ENCODE results near the gene TFAP2A.

Gene TFAP2A

GRCh38 chr6:10355115-10355702 lies 59.7 kb downstream of the TFAP2A start:
- H3K9me2 ChIP-seq (replicated peaks; ENCODE audit: low read depth, low read length): no peaks in the 10 kb centered on the region
- H4K20me1 ChIP-seq (ENCODE audit: insufficient read depth, low read length, poor library complexity, severe bottlenecking): no peaks in the 10 kb centered on the region
- no peaks in the 10 kb centered on the region for H3K36me3 ChIP-seq (ENCODE audit: insufficient read depth, low read length)
- no peak overlapping the region for H2AFZ ChIP-seq (ENCODE audit: low read length)
- no peak overlapping the region for H3K9ac ChIP-seq (ENCODE audit: low read depth, low read length, poor library complexity, severe bottlenecking)
- H3F3A ChIP-seq (ENCODE audit: low read depth): no peaks in the 10 kb centered on the region
- no peaks in the 10 kb centered on the region for H3K79me2 ChIP-seq (ENCODE audit: insufficient read depth, low read length)
- no peak for TF ChIP-seq CTCF (conservative IDR thresholded peaks at IDR 0.05; ENCODE audit: low read length)
- no peak for TF ChIP-seq EZH2phosphoT487 (IDR thresholded peaks at IDR 0.05; ENCODE audit: borderline replicate concordance)
- H3K4me2 ChIP-seq (ENCODE audit: low read depth, low read length, poor library complexity, severe bottlenecking): no peak overlapping the region
- H3K4me3 ChIP-seq (ENCODE audit: low read length, poor library complexity, severe bottlenecking): no peak overlapping the region
- no peaks in the 10 kb centered on the region for H3K9me3 ChIP-seq (ENCODE audit: insufficient read depth, low read depth, low read length)
- no peaks in the 10 kb centered on the region for H3K4me1 ChIP-seq (ENCODE audit: insufficient read depth, low read length, poor library complexity, severe bottlenecking)
- H3K27me3 ChIP-seq (ENCODE audit: insufficient read depth, low read length, poor library complexity, severe bottlenecking): no peaks in the 10 kb centered on the region

- no peaks in the 10 kb centered on the region for H4K20me1 ChIP-seq (ENCODE audit: insufficient read depth, low read length, poor library complexity, severe bottlenecking)
- no peaks in the 10 kb centered on the region for H3K79me2 ChIP-seq (ENCODE audit: insufficient read depth, low read length)
- H3K4me1 ChIP-seq (ENCODE audit: insufficient read depth, low read length, poor library complexity, severe bottlenecking): no peaks in the 10 kb centered on the region
- H3K9me2 ChIP-seq (replicated peaks; ENCODE audit: low read depth, low read length): no peaks in the 10 kb centered on the region
- no peaks in the 10 kb centered on the region for H3F3A ChIP-seq (ENCODE audit: low read depth)
- H3K4me3 ChIP-seq (ENCODE audit: low read length, poor library complexity, severe bottlenecking): no peak overlapping the region
- no peak for TF ChIP-seq CTCF (conservative IDR thresholded peaks at IDR 0.05; ENCODE audit: low read length)
- no peak for TF ChIP-seq EZH2phosphoT487 (IDR thresholded peaks at IDR 0.05; ENCODE audit: borderline replicate concordance)
- H3K27me3 ChIP-seq (ENCODE audit: insufficient read depth, low read length, poor library complexity, severe bottlenecking): no peaks in the 10 kb centered on the region
- H2AFZ ChIP-seq (ENCODE audit: low read length): no peak overlapping the region
- no peak overlapping the region for H3K4me2 ChIP-seq (ENCODE audit: low read depth, low read length, poor library complexity, severe bottlenecking)
- no peaks in the 10 kb centered on the region for H3K9me3 ChIP-seq (ENCODE audit: insufficient read depth, low read depth, low read length)
- no peak overlapping the region for H3K9ac ChIP-seq (ENCODE audit: low read depth, low read length, poor library complexity, severe bottlenecking)
- no peaks in the 10 kb centered on the region for H3K36me3 ChIP-seq (ENCODE audit: insufficient read depth, low read length)
Measured at GRCh38 chr6:10351791-10352190, 63.1 kb downstream of the TFAP2A start.

GRCh38 chr6:10350720-10351119 lies 64.2 kb downstream of the TFAP2A start:
- no peak overlapping the region for H3K9ac ChIP-seq (ENCODE audit: low read depth, low read length, poor library complexity, severe bottlenecking)
- TF ChIP-seq CTCF (conservative IDR thresholded peaks at IDR 0.05; ENCODE audit: low read length): no peak
- no peak for TF ChIP-seq EZH2phosphoT487 (IDR thresholded peaks at IDR 0.05; ENCODE audit: borderline replicate concordance)

More at GRCh38 chr6:10350720-10351119, 64.2 kb downstream of the TFAP2A start:
- no peak overlapping the region for H3K4me3 ChIP-seq (ENCODE audit: low read length, poor library complexity, severe bottlenecking)
- H3K79me2 ChIP-seq (ENCODE audit: insufficient read depth, low read length): no peaks in the 10 kb centered on the region
- no peaks in the 10 kb centered on the region for H3K4me1 ChIP-seq (ENCODE audit: insufficient read depth, low read length, poor library complexity, severe bottlenecking)
- H3K36me3 ChIP-seq (ENCODE audit: insufficient read depth, low read length): no peaks in the 10 kb centered on the region
- H3K9me2 ChIP-seq (replicated peaks; ENCODE audit: low read depth, low read length): no peaks in the 10 kb centered on the region
- H3K4me2 ChIP-seq (ENCODE audit: low read depth, low read length, poor library complexity, severe bottlenecking): no peak overlapping the region
- no peaks in the 10 kb centered on the region for H4K20me1 ChIP-seq (ENCODE audit: insufficient read depth, low read length, poor library complexity, severe bottlenecking)
- no peaks in the 10 kb centered on the region for H3K27me3 ChIP-seq (ENCODE audit: insufficient read depth, low read length, poor library complexity, severe bottlenecking)
- H3F3A ChIP-seq (ENCODE audit: low read depth): no peaks in the 10 kb centered on the region
- no peak overlapping the region for H2AFZ ChIP-seq (ENCODE audit: low read length)
- no peaks in the 10 kb centered on the region for H3K9me3 ChIP-seq (ENCODE audit: insufficient read depth, low read depth, low read length)

Measured in Loucy (cell line).